Hematopoietic multipotent progenitor cell (in vitro differentiated cells): ENCODE results near the gene PTK7. TPM values are rescaled to one million over a fixed set of nuclear protein-coding genes. Genes with fewer than 3 reads are reported as not detected.
A peak's percentile ranks its signal among the peaks of the same experiment; 100 is the strongest.

Experiments used
- DNase-seq, 3 donors: peaks; one replicate each; pipeline ENCODE4 v3.0.0-alpha.2; 2011 to 2015; ENCODE audit warnings: low read depth in 2 of 3, low spot score in 2 of 3
- total RNA-seq: library from RNA; depleted of rRNA; stranded (reverse); fragments of >200 nt; gene quantifications from one replicate; pipeline ENCODE4 v1.2.3, GENCODE V29; 2012

Gene PTK7
- total RNA-seq, 1 donor = 63.8 TPM

- DNase-seq = no peak
Measured at GRCh38 chr6:43082806-43083655, 6.9 kb downstream of the PTK7 start.

GRCh38 chr6:43086022-43086658 lies 10.0 kb downstream of the PTK7 start:
- no peak for DNase-seq

- no peak for DNase-seq
Measured at GRCh38 chr6:43088654-43089056, 12.5 kb downstream of the PTK7 start.

- DNase-seq = no peak
Measured at GRCh38 chr6:43089467-43089866, 13.4 kb downstream of the PTK7 start.

DNA sequence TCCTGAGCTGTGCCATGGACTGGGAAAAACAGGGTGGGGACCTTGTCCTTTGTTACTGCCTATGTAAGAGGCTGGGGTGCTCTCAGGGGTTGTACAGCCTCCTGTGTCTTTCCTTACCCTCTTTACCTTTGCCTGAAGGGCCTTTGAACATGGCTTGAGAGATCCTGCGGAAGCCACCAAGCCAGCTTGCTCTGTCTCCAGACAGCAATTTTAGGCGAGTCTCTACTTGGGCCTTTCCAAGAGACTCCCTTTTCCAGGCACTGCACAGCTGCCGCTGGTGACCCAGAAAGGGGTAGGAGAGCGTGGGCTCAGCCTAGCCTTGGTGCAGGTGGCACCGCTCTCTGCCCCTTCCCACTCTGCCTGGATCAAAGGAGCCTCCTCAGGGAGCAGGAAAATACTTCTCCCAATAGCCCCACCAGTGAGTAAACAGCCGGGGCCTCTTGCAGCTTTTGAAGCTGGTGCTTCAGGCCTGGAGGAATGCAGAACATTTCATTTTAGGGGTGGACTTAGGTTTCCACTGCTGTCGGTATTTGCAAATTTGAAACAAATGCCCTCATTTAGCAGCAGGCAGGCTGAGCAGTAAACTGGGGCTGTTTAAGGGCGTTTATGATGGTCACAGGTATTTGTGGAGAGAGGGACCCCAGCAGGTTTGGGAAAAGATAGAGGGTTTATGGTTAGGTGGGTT lies 13.9 kb downstream of the PTK7 start:
- DNase-seq = no peak

DNA sequence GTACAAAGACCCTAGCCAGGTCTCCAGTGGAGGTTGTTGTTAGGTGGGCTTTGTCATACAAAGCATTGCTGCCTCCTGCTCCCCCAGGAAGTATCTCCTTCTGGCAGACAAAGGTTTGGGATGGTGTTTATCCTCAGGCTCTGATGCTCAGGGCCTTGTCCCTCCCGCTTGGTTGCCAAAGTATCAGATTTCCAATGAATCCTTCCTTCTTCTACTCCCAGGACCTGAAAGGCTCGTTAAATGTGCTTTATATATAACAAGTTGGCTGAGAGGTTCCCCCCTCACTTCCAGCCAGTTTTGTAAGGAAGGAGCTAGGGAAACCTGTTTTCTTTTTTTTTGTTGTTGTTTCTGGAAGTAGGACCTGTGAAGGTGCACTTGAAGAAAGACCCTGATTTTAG lies 14.4 kb downstream of the PTK7 start:
- no peak for DNase-seq

- DNase-seq = no peak
Measured at GRCh38 chr6:43091020-43091419, 14.9 kb downstream of the PTK7 start.

GRCh38 chr6:43091436-43091991 lies 15.4 kb downstream of the PTK7 start:
- no peak for DNase-seq

DNA sequence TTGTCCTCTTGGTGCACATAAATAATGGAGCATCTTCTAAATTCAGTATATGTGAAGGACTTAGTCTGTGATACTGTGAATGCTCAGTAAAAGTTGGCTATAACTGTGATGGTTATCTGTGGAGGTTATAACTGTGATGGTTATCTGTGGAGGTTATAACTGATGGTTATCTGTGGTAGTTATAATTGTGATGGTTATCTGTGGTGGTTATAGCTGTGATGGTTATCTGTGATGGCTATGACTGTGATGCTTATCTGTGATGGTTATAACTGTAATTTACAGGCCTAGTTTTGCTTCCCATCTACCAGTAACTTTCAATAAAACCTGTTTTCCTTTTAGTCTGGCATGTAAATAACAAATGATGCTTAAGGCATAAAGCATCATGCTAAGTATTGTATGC lies 16.5 kb downstream of the PTK7 start:
- DNase-seq = no peak

DNA sequence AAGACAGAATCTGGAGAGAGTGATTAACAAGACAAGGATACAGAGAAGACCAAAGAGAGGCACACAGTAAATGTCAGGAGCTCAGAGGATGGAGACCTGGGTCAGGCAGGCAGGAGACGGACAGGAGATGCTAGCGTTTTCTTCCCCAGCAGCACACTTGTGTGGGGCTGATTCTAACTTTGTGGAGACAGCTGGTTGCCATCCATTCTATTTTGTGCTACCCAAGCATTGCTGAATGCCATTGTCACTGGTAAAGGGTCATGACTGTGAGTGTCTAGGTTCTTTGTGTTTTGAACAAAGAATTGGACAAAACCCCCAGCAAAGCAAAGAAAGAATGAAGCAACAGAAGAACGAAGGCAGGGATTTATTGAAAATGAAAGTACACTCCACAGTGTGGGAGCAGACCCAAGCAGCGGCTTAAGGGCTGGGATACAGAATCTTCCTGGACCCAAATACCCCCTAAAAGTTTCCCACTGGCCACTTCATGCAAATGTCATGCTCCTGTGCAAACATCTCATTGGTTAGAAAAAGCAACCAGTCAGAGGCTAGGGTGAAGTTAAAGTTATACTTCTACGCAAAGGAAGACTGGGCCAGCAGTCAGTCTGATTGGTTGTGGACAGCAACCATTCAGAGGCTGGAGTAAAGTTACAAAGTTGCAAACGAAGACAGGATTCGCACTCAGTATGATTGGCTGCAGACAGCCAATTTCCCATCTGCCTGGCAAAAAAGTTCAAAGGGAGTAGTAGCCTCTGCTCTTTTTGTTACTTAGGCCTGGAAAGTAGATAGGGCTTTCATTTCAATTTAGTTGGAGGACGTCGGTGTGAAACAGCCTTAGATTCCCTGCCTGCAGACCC lies 17.5 kb downstream of the PTK7 start:
- DNase-seq = peak in 1 of 3 donors; percentile 48

DNA sequence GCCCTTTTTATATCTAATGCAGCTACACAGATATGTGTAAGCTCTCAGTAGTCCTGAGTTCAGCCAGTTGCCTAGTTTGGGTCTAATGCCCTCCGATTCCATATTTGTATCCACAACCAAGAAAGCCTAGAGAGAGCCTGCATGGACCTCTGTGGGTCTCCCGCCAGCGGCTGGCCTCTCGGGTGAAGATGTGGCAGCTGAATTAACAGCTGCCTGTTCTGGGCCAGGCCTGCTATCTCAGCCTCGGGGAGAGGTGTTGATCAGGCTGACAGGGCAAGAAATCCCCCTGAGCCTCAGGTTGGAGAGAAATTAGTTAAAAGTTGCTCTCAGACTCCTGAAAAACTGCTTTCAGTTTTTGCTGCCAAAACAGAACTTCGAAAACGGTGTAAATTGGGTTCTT lies 19.8 kb downstream of the PTK7 start:
- DNase-seq = no peak

GRCh38 chr6:43096451-43097097 lies 20.5 kb downstream of the PTK7 start:
- peak in 1 of 3 donors; percentile 44 for DNase-seq

DNA sequence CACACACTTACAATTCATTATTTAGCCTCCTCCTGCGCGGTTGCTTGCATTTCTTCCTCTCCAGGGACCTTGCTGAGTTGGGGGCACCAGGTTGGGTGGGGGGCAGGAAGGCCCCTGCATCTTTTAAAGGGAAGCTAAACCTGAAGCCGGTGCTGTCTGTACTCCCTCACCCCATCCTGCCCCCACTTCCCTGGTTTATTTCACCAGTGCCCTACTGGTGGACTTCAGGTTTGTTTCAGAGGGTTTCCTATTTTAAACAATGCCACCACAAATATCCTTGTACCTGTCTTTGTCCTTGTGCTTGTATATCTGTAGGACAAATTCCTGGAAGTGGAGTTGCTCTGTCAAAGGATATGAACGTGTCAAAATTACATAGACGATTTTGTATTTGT lies 21.0 kb downstream of the PTK7 start:
- DNase-seq = no peak

DNA sequence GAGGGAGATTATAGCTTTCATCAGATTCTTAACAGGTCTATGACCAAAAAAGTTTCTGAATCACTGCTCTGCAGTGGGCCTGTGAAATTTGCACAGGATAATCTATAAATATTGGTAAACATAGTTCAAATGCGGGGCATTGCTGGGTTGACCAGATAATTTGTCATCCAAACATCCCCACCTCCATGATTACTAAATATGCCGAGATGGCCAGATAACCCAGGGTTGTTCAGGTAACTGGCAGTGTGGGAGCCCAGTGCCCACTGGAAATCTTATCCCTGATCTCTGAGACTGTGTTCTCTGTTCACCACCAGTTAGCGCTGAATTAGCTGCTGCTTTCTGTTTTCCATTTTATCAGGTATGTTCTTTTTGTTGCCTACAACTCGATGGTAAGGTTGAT lies 21.4 kb downstream of the PTK7 start:
- DNase-seq = no peak

- no peak for DNase-seq
Measured at GRCh38 chr6:43101497-43101896, 25.4 kb downstream of the PTK7 start.

GRCh38 chr6:43103253-43103876 lies 27.3 kb downstream of the PTK7 start:
- no peak for DNase-seq

DNA sequence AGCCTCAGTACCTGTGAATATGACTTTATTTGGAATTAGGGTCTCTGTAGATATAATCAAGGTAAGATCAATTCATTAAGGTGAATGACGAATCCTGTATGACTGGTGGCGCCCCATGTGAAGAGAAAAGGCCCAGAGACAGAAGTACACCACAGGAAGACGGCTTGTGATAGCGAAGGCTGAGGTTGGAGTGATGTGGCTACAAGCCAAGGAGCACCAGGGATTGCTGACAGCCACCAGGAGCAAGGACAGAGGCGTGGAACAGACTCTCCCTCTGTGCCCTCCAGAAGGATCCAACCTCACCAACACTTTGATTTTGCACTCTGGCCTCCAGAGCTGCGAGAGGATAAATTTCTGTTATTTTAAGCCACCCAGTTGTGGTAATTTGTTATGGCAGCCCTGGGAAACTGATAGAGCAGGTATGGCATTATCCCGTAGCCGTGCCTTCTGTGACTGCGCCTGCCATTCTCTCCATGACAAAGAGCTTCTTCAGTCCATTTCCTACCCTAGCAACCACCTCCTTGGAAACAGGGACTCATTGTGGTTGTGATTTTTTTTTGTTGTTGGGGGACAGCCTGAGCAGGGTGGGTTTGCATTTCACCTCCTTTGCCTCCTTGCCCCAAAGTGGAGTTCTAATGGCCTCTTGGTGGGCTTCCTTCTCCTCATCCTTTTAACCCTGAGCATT lies 29.6 kb downstream of the PTK7 start:
- no peak for DNase-seq

DNA sequence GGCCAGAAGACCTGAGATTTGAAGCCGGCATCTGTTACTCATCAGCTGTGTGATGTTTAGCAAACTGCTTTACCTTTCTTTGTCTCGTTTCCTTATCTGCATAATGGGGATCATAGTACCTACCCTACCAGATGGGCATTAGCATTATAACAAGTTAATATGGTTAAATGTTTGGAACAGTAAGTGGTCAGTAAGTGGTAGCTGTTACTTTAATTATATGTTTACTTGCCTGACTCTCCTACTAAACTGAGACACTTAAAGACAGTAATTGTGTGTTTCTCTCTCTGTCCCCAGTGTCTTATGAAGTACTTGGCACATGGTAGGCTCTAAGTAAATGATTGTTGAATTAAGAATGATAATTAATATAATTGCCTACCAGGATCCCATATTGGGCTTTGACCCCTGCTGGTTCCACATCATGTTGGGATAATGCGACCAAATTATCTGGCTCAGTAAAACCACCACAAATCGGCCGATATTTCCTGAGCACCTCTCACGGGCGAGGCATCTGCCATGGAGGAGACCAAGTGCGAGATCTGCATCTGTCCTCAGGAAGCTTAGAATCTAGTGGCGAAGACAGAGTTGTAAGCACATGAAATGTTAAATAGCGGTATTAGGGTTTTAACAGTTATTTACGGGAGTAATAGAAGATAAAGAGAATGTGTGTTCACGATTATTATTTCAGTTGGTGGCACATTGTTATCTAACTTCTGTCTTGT lies 31.4 kb downstream of the PTK7 start:
- no peak for DNase-seq
